HG03457 (cell line): ENCODE measurements around the gene ALOX15.
"Not testable (repeated sequence)": the region's sequence is repeated elsewhere in the genome, so short reads cannot be mapped to it uniquely, and the experiment has no call there.

Source experiments
- ATAC-seq: cut with Tn5 transposase; IDR thresholded peaks from one replicate; pipeline ENCODE4 v1.9.1; 2021; ENCODE audit warnings: moderate number of reproducible peaks; ENCODE audit not compliant: unreplicated experiment

The ALOX15 gene, protein sequence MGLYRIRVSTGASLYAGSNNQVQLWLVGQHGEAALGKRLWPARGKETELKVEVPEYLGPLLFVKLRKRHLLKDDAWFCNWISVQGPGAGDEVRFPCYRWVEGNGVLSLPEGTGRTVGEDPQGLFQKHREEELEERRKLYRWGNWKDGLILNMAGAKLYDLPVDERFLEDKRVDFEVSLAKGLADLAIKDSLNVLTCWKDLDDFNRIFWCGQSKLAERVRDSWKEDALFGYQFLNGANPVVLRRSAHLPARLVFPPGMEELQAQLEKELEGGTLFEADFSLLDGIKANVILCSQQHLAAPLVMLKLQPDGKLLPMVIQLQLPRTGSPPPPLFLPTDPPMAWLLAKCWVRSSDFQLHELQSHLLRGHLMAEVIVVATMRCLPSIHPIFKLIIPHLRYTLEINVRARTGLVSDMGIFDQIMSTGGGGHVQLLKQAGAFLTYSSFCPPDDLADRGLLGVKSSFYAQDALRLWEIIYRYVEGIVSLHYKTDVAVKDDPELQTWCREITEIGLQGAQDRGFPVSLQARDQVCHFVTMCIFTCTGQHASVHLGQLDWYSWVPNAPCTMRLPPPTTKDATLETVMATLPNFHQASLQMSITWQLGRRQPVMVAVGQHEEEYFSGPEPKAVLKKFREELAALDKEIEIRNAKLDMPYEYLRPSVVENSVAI

DNA sequence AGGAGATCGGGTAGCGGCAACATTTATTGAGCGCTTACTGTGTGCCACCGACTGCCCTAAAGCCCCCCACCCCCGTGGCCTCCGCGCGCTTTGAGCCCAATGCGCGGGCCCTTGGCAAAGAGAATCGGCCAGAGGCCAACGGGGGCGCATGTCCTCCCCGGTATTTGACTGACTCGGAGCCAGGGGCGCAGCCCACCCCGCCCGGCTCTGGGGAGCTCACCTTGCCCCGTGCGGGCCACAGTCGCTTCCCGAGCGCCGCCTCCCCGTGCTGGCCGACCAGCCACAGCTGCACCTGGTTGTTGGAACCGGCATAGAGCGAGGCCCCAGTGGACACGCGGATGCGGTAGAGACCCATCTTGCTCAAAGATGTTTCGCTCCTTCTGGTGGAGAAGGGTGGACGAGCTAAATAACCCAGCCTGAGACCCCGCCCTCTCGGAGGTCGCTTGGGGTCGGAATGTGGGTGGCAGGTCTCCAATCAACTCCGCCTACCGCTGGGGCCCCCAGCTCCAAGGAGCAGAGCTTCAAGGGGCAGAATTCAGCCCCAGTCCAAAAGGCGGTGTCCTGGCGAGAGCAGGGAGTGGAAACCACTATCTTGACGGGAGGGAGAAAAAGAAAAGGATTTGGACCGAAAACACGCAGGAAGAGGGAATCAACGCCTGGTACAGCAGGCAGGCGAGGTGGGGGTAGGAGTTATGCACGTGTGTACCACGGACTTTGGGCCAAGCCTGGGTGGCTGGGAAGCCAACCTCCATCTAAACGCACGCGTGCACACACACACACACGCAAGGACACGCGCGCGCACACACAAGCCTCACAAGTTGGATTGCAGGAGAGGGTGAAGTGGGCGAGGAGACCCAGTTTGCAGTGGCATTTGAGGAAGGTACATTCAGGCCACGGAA lies at the start of gene ALOX15:
Gene ALOX15 (minus strand): TSS at position 382 of the 899 bp plus-strand sequence. CDS start 27 bp downstream, at position 355.
- ATAC-seq: no peak

DNA sequence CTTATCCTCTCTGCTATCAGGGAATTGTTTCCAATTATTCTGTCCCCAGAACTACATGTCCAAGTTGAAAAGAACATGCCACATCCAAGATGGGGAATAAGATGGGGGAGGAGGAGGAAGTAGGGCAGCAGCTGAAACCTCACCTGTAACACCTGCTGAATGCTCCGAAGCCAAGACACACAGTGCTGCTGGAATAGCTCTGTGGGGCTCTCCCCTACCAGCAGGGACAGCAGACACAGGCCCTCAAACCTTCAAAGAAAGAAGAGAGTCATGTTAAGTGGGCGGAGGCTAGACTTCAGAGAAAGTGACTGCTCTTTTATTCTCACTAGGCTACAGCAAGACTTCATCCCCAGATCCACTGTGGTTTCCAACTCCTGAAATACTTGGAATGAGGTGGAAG lies 49.3 kb upstream of the ALOX15 start:
- no peak for ATAC-seq

DNA sequence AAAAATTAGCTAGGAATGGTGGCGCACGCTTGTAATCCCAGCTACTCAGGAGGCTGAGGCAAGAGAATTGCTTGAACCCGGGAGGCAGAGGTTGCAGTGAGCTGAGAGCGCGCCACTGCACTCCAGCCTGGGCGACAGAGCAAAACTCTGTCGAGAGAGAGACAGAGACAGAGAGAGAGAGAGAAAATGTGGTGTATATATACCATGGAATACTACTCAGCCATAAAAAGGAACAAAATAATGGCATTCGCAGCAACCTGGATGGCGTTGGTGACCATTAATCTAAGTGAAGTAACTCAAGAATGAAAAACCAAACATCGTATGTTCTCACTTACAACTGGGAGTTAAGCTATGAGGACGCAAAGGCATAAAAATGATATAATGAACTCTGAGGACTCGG lies 48.4 kb upstream of the ALOX15 start:
- ATAC-seq: not testable (repeated sequence)

DNA sequence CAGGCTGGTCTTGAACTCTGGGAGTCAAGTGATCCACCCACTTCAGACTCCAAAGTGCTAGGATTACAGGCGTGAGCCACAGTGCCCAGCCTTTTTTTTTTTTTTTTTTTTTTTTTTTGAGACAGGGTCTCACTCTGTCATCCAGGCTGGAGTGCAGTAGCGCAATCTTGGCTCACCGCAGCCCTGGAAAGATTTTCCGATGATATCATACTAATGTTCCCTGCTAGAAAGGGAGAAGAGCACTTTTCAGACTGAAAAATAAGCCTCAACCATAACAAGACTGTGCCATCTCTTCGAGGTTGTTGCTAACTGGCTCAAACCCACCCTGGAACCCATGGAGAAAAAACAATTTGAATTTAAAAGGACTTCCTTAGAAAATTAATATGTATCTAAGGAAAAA lies 42.3 kb upstream of the ALOX15 start:
- not testable (repeated sequence) for ATAC-seq

DNA sequence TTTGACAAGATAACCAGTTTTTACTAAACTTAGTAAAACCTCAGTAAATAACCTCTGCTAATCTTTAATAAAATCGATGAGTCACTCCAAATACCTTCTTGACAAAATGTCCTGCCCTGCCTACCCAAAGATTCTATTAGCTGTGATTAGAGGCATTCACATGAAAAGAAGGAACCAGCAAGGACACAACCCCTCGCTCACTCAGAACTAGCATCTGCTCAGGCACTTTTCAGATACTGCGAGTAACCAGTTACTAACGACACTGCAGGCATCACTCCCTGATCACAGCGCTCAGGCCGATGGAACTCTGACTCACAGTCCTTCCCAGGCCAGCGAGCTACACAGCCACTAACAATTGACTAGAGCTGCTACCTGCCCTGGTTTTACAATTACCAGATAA lies 38.2 kb upstream of the ALOX15 start:
- ATAC-seq: no peak

DNA sequence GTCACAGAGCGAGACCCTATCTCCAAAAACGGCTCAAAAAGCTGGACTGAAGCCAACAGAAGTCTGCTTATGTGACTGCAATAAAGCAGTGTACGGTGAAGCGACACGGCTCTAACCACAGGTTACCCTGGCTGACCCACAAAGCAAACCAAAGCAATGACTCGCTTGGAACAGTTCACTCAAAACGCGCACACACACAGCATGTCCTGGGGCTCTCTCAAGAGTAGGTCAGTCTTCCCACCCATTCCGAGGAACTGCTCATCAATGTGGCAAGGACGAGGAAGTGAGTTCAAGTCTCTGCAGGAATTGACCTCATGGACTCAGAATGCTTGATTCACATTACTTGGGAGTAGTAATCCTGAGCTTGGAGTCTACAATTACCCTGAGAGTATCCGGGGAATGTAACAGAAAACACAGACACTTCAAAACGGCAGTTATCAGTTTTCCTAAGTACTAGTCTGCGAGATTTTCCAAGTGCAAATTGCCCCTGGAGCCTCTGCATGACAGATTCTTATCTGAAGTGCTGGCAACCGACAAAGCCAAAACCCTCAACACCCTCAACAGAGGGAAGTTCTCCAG lies 37.1 kb upstream of the ALOX15 start:
- no peak for ATAC-seq

DNA sequence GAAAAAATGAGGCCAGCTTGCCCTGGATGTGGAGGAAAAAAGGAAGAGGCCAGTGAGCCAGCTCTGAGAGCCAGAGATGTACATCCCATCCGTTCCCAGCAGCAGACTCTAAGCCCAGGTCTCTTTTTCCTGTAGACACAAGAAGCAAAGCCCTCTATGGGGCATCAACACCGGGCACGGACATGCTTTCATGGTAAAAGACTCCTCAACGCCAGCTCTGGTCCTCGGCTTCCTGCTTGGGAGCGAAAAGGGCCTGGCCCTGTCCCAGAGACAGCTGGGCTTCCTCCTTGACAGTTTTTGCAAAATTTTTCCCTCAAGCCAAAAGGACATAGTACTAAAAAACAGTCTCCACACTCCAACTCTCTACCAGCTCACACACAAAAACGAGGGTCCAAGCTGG lies 35.3 kb upstream of the ALOX15 start:
- no peak for ATAC-seq

DNA sequence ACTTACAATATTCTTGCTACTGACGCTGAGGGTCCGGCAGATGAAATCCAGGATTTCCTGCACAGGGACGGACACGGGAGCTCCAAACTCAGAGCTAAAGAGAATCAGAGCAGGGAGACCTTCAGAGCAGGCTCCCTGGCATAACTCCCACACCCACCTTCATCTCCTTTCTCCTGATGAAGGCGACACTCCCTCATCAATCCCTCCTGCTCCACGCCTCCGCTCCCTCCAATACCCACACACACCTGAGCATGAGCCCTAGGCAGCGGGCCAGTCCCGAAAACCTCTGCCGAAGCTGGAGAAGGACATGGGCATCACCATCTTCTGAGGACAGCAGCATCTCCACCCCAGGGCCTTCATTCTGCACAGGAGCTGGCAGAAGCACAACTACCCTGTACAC lies 34.3 kb upstream of the ALOX15 start:
- no peak for ATAC-seq

DNA sequence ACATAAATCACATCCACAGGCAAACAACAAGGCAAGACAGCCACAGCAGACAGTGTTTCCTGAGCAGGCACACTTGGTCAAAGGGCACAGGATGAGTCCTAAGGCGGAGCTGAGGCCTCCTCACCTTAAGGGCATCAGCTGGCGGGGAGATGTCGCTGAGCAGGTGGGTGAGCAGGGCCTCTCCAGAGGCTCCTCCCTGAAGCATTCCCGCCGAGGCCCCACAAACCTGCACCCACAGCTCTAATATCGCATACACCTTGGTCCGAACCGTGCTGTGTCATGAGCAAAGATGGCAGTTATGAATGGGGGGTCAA lies 33.2 kb upstream of the ALOX15 start:
- no peak for ATAC-seq

DNA sequence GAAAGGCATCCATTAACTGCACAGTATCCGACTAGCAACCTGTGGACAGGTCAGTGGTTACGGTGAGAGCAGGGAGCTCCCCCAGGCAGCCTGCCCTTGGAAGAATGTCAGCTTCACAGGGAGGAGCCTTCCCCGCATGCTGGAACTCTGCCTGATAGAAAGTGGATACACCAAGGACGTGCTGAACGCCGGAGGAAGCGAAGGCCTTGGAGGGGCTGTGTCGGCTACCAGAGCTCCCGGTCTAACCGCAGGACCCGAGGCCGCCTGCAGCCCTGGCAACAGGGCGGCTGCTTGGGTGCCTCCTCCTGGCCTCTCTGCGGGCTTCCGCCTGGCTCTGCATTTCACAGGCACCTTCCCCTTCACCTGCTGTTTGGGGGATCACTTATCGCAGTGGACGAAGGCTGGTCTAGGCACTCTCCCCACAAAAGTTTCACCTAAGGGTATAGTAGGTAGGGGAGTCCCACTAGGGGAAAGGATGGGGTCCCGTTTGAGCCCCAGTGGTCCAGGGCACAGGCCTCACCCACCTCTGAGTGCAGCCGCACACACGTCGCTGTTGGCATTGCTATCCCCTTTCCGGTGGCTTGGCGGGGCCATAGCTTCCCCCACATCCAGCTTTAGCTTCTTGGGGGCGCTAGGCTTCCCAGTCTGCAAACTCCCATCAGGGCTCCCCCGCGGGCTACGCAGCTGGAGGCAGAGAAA lies 32.7 kb upstream of the ALOX15 start:
- ATAC-seq: no peak

DNA sequence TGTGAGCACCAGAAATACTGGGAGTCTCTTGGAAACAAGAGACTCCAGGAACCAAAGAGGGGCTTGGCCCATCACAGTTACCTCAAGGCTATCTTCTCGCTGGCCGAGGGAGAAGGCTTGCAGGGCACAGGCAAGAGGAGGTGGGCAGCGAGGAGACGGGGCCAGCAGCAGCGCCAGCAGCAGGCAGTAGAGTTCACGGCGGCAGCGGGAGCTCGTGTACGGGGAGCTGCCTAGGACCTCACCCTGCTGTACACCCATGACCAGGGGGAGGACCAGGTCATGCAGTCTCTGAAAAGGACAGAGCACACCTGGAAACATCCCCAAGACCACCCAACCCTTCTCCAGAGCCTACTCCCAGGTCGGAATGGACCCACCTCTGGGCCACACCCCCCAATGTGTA lies 31.7 kb upstream of the ALOX15 start:
- ATAC-seq: no peak

DNA sequence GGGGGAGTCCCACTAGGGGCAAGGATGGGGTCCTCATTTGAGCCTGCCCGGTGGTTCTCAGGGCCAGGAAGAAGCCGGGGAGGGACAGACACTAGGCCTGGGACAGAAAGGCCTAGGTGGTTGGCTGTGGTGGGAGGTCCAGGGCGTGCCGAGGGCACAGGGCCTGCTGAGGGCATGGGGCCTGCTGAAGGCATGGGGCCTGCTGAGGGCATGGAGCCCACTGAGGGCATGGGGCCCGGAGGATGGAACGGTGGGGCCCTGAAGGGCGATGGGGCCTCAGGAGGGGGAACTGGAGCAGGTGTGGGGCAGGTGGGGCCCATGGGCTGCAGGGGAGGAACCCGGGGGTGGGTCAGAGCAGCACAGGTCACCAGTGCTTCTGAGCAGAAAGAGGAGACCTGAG lies 31.3 kb upstream of the ALOX15 start:
- no peak for ATAC-seq

DNA sequence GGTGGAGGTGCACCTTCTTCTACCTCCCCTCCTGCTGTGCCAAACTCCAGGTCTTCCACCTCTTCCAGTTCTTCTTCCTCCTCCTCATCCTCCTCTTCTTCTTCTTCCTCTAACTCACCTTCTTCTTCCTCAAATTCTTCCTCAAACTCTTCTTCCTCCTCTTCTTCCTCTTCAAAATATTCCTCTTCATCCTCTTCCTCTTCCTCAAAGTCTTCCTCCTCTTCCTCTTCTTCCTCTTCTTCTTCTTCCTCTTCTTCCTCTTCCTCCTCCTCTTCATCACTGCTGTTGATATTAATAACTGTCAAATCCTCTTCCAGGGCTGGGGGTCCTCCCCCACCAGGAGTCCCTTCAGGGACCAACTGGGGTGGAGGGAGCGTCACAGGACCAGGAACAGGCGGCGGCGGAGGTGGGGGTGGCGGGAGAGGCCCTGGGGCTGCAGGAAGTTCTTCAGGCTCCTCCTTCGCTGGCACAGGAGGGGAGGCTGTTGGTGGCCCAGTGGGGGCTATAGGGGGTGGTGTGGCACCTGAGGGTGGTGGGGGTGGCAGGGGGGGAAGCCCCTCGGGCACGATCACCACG lies 30.7 kb upstream of the ALOX15 start:
- no peak for ATAC-seq

DNA sequence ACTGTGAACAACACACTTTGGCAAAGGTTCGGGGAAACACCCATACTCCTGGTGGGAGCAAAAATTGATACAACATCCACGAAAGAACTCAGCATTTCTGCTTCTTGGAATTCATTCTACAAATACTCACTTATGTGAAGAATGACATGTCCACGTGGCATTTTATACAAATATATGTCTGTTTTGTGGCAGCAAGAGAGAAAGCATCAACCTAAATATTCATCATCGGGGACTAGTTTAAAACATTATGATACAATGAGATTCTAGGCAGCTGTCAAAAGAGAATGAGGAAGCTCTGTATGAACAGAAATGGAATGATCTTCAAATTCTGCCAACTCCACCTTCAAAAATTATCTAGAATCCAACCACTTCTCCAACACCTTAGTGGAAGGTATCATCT lies 25.7 kb upstream of the ALOX15 start:
- no peak for ATAC-seq

DNA sequence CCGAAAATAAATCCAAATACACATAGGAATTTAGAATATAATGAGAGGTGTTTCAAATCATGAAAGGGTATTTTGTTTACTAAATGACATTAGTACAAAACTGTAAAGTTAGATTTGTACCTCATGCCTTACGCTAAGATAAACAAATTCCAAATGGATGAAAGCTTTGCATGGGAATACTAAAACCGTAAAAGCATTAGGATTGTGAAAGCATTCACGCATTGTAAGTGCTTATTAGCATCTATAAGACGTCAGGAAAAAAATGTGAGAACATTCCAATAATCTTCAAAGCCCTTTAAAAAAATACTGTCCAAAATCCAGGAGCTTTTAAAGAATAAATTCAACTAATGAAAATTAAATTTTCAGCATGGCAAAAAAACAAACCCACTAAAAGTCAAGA lies 24.8 kb upstream of the ALOX15 start:
- no peak for ATAC-seq

DNA sequence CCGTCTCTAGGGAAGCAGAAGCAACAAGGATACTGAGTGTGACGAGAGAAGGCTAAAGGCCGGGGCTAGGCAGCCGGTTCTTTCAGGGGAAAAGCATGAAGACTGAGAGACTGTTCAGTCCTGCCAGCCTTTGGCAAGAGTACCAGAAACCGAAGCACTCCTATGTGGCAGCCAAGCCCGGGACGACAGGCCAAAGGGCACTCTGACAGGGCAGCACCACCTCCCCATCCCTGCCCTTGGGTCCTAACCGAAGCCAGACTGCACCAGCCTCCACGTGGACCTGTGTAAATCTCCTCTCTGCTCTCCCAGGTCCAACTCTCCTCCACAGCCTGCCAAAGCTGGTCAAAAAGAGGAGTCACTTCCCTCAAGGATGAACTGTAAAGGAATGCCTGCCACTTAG lies 23.5 kb upstream of the ALOX15 start:
- ATAC-seq: no peak

DNA sequence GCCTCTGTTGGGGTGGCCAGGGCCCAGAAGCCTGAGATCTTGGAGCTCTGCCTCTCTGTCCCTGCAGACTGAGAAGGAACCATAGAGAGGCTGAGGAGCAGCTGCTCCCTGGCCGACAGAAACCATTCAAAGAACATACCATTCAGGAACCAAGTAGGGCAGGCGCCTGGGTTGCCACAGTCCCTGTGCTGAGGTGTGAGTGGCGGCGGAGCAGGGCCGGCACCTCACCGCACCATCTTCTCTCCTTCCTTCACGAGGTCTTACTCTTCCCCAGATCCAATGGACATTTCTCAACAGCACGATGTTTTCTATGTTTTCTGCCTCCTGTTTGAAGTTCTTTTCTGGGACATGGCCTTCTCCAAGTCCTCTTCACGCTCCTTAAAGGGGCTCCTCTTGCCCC lies 22.8 kb upstream of the ALOX15 start:
- ATAC-seq: no peak

DNA sequence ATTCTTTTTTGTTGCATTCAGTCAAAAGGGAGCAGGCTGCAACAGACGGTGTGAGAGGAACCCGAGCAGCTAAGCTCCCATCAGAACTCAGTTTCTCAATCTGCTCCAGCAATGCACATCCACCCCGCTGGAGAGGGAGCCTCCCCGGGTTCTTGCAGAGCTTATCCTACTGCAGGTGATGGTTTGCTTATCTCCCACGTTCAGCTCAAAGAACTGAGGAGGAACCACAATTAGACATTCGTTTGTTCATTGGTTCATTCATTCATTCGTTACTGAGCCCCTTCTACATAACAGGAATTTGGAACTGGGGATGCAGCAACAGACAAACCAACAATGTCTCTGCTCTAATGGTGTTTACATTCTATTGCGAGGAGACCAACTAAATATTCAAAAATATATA lies 22.2 kb upstream of the ALOX15 start:
- ATAC-seq: no peak

DNA sequence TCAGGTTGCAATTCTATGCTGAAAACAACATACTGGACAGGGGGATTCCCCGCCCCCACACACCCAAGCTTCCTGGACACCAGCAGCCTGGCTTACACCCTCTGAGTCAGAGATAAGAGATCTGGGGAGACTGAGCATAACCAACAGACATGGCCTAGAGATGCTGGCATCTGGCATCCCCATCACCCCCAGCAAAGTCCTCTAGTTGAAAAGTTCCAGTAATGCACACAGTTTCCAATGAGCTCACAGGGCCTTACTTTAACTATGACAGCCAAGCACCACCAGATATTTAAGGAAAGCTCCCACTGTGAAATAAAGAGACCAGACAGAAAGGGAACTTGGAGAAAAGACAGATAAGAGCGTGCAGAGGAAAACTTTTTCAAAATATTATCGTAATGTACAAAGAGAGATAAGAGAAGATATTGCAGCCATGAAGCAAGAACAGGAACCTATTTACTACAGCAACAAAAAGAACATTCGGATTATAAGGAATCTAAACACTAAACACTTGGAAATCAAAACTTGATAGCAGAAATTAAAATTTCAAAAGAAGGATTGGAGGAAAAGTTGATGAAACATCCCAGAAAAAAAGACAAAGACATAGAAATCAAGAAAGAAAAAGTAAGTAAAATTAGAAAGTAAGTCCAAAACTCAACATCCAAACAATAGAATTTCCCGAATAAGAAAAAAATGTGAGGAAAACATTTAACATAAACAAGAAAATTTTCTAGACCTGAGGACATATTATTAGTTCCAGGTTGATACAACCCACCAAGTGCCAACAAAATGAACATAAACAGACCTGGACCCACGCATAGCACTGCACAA lies 17.2 kb upstream of the ALOX15 start:
- ATAC-seq: no peak

DNA sequence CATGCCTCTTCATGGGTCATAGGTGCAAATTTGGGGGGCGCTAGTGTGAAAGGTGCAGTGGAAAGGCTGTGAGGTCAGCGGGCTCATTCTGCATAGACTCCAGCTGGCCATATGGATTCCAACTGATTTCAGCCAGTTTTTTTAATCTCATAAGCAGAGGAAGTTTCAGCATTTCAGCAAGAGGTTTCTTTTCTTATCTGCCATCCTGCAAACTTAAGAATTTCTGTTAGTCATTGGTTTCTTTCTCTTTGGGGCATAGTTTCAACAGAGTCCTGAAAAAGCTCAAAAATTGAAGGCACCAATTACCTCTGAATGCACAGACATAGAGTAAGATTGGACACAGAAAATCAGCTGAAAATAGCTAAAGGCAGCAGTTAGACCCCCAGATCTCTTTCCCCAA lies 16.2 kb upstream of the ALOX15 start:
- no peak for ATAC-seq
